GM11168 (cell line): ENCODE measurements around the gene KCNMA1.

Experiments
- in situ Hi-C: fragments of 300-500 bp; cut with MboI; formaldehyde crosslinking; loops from one replicate; pipeline ENCODE4 v1.12.0; 2022; ENCODE audit warnings: low sequenced_read_pairs; ENCODE audit not compliant: unreplicated experiment

The KCNMA1 gene

DNA sequence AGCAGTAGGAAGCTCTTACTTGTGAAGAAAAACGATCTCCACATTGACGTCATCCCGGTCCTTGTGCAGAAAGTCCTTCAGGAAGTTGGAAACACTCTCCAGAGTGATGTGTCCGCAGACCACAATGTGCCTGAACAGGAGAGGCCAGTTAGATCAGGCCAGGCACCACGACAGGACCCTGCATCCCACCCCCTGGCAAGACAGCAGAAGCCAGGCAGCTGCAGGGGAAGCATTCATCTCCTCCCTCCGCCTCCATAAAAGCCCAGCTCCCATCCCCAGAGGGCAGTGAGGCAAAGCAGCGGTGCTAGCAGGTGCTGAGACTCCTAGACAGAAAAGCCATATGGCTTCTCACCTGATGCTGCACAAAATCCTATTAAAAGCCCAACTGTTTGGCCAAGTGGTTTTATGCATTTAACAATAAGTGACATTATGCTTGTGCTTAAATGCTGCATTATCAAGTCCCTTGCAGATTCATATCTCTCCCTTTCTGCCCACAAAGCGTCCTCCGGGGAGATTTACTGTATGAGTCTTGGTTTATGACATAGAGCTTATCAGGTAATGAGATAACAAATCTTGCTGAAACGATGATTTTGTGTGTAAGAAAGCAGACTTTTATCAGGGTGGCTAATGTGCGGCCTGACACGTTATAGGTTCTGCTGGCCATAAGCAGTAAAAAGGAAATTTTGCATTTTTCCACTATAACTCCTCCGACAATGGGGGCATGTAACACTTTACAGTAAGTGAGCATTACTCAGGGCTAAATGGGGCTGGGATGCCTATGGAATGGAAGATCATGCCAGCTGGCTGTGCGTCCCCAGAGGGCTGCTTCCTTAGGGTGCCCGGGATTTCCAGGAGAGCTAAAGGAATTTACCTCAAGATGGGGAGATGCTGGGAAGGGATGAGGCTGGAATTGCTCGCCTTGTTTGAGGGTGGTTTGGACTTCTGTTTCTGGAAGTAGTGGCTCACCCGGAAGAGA, 546.9 kb downstream of the KCNMA1 start:
- in situ Hi-C loops, result no loop called here

DNA sequence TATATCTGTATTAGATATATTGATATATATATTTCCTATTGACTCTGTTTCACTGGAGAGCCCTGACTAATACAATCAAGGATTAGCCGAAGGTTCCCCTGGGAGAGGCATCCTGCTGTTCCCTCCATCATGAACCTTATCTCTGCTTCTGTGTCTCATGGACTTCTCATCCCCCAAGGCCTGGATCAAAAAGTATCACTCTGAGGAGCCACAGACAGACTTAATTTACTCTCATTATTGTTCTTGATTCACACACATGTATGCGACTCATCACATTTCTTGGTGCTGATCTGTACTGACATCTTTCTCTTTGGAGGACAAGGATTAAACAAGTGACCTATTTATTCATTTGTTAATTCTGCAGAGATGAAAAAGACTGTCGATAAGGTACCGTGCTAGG, 550.2 kb downstream of the KCNMA1 start:
- in situ Hi-C loops, result no loop called here

DNA sequence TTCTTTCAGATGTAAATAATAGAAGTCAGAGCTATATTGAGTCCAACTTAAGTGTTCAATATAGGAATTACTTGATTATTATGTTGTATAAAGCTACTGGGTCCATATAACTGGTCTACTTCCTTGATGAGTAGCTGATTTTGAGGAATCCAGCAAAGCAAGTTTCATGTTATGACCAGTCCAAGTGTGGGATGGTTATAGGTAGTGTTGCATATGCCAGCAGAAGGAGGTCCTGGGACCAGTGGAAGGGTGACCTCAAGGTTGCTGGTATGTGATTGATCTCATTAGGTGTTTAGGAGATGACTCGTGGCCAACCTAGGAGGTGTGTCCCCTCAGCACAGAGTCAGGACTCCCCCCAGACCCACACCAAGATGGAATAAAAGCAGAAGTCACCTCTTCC, 551.5 kb downstream of the KCNMA1 start:
- in situ Hi-C loops, result no loop called here

DNA sequence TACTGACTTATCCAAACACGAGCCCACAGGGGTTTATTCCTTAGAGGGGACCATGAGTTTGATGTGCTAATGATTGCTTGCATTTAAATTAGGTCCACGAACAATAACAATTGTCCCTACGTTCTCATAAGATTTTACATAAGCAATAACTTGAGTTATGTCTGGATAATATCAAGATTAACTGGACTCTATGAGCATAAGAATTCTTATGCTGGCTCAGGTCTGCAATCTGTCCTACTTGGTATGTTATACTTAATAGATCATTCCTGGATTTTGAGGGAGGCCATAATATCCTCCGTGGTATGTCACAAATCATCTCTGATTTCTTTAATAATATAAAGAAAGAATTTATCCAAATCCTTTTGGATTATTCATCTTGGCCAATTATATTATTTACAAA, 552.3 kb downstream of the KCNMA1 start:
- in situ Hi-C loops, result no loop called here

DNA sequence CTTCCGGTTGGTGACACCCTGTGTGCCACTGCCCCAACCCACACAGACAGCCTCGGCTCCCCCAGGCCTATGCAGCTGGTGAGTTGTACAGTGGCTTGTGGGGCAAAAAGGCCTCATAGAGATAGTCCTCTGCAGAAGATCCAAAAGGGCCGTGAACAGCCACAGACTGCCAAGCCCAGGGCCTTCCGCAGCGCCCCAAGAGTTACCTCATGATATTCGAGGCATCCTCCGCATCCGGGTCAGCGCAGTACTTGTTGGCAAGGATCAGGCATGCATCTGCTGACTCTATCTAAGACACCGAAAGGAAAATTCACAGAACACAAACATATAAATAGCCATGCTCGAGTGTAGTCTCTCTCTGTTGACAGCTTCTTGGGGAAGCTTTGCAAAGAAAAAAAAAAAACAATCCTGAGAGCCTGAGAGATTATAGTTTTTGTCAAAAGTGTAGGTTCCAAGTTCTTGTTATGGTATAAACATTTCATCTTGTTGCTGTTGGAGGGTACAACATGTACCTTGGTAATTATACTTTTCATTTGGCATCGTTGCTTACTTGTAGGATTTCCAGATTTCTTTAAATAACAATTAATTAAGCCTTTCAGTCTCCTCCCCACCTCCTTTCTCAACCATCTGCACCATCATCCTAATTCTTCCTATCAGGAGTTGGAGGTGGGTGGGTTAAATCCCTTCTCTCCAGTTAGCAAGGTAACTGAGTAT, 553.0 kb downstream of the KCNMA1 start:
- in situ Hi-C loops, result no loop called here

DNA sequence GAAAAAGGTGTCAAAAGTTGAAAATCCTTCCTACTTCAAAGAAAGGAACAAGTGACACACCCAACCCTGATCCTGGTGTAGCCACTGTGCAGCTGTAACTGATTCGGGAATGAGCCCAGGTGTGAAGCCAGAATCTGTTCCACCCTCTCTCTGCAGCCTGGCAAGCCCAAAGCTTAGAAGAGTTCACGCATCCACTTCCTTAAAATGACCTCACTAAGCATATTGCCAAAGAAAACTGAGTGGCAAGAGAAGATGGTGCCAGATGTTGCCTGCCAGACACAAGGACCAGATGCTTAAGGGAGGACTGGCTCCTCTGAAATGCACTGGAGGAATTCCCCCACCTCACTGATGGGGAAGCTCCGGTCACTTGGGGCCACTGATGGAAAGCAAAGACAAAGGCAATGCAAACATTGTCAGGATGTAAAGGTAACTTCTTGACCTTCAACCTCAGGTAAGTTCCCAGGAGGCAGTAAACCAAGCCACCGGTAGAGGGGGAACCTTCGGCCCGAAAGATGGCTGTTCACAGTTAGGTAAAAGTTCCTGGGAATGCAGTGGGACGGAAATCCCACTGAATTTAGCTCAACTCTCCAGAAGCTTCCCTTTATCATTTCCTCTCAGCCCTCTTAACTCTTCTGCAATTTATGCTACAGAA, 554.9 kb downstream of the KCNMA1 start:
- in situ Hi-C loops, result no loop called here

DNA sequence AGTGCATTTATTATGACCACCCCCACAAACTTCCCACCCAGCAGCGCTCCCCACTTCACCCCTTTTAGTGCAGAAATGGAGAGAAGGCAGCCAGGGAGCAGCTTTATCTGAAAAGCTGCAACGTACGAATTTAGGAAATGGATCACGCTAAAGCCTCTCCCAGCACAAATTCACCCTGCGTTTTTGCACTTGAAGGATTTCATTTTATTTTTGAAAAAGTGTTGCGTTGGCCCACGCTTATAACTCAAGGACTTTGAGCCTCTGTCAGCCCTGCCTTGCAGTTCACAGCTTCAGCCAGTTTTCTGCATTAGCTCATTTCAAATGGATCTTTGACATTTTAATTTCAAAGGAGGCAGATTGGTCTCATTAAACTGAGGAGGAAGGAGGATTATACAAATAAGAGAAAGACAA, 556.1 kb downstream of the KCNMA1 start:
- in situ Hi-C loops, result no loop called here

DNA sequence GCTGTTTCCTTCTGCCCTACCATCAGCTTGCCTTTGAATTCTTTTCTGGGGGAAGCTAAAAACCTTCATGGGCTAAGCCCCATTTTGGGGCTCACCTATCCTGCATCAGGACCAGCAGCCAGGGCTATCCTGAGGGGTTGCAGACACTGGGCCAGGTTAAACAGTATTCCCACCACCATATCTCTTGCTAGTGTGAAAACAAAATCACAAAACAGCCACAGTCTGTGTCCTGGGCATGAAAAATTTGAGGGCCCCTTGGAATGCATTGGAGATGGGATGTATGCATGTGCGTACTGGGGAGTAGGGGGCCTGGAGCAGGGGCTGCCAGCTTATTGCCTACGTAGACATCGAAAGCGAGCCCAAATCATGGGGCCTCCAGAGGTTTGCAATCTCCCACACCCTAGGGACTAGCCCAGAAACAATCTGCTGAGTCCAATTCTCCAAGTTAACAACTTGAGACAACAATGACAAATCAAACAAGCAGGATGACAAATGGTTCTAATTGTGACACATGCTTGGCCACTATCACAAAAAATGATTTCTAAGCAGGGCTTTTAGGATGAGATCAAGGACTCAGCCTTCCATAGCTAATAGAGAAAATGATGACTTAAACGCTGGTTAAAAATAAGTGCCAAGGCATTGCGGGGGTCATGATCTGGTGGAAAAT, 557.1 kb downstream of the KCNMA1 start:
- in situ Hi-C loops, result no loop called here

DNA sequence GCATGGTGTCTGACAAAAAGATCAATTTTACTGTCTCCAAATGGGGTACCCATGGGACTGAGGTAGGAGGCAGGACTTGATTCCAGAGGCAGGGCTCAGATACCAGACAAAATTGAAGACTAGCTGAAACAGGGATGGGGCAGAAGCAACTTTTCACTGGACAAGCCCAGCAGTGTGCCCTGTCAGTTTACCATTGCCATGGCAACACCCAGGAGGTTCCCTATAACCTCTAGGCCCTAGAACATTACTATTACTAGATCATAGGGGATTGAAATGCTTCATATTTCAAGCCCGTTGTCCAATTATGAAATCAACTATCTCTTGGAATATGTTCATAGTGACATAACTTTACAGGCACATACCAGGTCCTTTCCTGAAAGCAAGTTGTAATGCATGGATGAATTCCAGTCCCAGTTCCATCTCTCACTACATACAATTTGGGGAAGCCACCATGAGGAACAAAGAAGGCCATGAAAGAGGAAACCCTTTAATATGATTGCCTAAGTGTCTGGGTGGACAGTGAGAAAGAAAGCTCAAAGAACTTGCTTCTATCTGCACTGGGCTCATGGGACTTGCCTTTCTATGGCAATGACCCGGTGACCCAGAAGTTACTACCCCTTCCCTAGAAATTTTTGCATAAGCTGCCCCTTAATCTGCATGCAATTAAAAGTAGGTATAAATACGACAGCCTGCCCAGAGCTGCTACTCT, 557.9 kb downstream of the KCNMA1 start:
- in situ Hi-C loops, result no loop called here

DNA sequence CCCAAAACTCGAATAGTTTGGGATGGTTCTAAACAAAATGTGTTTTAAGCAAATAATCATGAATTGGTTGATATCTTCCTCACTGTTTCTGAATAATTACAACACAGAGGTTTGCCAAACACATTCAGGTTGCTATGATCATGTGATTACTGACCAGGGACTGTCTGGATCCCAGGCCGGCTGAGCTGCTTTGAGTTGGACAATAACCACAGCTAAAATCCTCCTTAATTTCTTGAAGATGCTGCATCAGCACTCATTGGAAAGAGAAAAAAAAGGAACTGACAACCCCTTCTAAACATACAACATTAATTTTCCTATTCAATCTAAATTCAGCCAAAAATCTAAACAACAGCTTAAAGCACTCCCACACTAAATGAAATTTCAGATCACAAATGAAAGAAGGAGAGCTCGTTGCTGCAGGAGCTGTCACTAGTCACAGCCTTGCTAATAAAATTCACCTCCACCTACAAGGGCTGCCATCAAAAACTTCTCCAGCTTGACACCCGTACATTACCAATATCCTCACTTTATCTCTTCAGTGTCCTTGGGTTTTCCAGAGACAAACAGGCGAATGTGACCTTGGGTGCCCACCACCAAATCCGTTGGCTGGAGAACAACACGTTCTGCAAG, 560.2 kb downstream of the KCNMA1 start:
- in situ Hi-C loops, result no loop called here

DNA sequence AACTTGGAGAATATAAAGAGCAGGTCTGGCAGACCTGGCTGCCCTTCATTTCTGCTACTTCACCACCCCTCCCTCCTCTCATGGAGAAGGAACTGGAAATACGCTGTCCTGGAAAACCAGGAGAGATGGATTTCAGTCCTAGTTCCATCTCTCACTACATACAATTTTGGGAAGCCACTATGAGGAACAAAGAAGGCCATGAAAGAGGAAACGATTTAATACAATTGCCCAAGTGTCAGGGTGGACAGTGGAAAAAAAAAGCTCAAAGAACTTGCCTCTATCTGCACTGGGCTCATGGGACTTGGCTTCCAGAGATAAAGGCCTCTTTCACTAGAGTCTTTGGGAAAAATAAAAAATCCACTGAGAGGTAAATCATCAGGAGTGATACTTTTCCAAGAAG, 561.7 kb downstream of the KCNMA1 start:
- in situ Hi-C loops, result no loop called here

DNA sequence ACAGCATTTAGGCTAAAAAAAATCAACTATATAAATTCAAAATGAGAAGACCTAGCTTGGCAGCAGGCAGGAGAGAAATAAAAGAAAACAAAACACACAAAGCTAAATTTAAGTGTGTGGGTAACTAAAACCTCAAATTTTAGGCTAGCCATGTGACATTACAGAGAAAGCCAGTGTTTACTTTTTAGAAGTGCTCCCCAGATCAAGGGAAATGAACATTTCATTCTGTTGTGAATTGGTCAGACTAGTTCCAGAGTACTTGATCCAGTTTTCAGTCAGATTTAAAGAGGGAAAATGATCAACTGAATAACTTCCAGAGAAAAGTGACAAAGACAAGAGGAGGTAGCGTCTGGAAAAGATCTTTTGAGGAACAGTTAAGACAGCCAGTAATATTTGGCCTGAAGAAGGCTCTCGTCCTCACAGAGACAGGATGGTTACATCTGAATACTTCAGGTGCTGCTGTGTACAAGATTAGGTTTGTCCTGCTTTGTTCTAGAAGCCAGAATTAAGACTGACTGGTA, 563.4 kb downstream of the KCNMA1 start:
- in situ Hi-C loops, result no loop called here

DNA sequence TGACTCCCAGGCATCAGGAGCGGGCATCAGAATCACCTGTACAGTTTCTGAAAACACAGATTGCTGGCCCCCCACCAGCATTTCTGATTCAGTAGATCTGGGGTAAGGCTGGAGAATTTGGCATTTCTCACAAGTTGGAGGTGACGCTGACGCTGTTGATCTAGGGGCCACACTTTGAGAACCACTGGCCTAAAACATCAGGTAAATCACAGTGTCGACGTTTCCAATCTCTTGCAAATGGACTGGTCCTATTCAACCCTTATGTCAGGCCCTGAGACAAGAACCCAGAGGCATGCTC, 564.0 kb downstream of the KCNMA1 start:
- in situ Hi-C loops, result no loop called here

DNA sequence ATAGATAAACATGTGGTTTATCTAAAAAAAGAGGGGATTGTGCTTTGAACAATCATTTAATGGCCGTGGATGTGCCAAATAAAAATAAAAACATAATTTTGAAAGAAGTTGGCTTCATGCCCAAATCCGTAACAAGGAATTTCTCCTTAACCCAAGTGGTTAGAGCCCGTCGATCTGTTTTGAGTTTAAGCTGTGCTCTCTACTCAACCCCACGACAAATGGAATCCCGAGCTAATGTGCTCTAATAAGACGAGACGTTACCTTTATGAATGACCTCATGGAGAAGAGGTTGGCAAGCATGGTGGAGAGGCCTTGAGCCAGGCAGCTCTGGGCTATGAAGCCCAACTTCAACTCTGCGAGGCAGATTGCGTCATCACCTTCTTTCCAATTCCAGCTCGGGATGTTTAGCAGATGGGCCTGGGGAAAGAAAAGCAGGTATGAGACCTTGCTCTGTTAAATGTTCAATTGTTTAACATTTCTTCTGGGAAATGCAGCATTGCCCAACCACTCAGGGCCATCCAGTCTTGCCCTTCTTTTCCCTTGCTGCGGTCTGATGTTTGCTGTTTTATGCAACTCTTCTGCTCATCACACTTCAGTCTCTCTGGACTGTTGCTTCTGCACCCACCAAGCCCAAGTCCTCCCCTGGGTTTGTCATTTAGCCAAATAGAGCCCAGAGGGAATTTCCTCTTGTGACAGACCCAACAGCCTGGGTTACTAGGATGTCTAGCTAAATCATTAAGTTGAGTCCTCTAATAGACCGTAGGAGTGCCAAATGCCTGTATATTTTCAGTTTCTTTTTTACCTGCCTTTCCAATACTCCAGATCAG, 564.6 kb downstream of the KCNMA1 start:
- in situ Hi-C loops, result no loop called here

DNA sequence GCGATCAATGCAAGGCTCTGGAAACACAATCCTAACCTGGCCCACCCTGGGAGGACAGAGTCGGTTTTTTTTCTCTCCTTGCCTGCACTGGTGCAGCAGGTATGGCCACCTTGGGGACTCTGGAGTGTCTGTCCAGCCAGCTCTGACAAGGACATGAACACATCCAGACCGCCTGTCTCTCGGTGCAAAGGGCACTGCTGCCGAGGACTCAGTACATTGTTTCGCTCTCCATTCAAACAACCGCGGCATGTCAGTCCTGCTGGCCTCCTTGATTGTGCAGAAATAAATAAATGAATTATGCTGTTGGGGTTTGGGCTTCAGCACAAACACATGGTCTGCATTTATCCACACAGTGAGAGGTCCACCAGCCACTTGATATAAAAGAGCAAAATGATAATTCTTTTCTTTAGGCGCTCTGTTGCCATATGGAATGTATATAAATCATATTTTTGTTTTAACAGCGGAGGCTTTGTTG, 565.2 kb downstream of the KCNMA1 start:
- in situ Hi-C loops, result no loop called here

DNA sequence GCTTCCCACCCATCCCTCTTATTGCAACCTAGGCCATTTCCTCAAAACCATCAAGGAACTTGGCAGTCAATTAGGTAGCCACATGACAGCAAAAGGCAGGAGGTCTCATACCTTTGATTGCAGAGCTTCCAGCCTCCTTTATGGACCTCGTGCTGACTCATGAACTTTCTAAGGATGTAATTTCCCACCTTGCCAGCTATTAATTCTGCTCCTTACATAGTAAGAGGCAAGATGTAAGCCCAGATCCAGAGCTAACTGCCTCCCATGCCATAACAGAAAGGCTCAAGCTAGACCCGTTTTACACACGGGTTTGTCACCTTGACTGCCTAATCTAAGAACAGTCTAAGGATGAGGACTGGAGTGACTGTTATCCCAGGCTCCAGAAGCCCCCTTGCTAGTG, 565.7 kb downstream of the KCNMA1 start:
- in situ Hi-C loops, result no loop called here

DNA sequence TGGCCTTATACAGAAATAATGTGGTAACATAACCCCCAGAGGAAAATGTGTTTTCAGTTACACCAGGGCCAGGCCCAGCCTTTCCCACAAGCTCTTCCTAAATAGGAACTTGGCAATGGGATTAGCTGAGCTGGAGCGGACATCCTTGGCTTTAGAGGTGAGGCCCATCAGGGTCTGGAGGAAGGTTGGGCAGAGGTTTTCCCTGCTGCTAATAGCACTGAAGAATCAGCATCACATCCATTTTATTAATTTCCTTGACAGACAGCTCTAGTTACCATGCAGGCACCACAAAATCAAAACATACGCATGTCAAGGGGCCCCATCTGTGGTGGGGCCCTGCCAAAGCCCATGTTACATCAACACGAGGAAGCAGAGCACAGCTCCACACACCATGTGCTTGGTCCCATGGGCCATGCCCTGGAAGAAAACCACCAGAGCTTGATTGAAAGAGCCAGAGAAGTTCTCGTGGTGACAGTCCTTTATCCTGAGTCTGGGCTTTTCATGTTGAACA, 566.6 kb downstream of the KCNMA1 start:
- in situ Hi-C loops, result no loop called here

DNA sequence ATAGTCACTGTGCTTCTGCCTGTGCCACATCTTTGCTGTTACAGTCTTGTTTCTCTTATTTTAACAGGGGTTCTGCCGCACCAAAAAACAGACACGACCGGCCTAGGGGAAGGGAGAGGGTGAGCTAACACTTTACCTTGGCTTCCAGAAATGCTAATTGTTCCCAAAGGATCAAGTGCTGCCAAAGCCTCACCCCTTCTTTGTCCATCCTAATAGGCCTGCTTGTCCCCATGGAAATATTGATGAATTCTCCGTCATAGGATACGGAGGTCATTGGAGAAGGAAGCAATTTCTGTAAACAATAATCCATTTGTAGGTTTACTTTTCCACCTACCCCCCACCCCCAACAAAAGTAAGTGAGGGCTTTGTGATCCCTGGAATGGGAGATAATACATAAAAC, 567.3 kb downstream of the KCNMA1 start:
- in situ Hi-C loops, result no loop called here
